CD4-positive, alpha-beta T cell treated with Interferon alpha-2 for 1 hour (primary cell): Measurements from ENCODE around the gene PCDH1.

ENCODE experiments used
- DNase-seq, 2 donors: peaks; one replicate each; pipeline ENCODE4 v3.0.0-alpha.2; 2020 to 2022

Gene PCDH1

GRCh38 chr5:141872496-141873356 lies 5.5 kb downstream of the PCDH1 start:
- DNase-seq, result no peak

- DNase-seq, result no peak
These were observed 6.3 kb downstream of the PCDH1 start for GRCh38 chr5:141871870-141872269.

- no peak for DNase-seq
These were observed 7.3 kb downstream of the PCDH1 start for GRCh38 chr5:141870871-141871270.

GRCh38 chr5:141870228-141870627 lies 8.0 kb downstream of the PCDH1 start:
- no peak for DNase-seq

- DNase-seq, result no peak
These were observed 8.7 kb downstream of the PCDH1 start for GRCh38 chr5:141869514-141869913.

- DNase-seq, result no peak
These were observed 9.2 kb downstream of the PCDH1 start for GRCh38 chr5:141869040-141869439.

GRCh38 chr5:141868541-141868940 lies 9.7 kb downstream of the PCDH1 start:
- DNase-seq, result no peak

GRCh38 chr5:141867651-141868050 lies 10.6 kb downstream of the PCDH1 start:
- DNase-seq, result no peak

GRCh38 chr5:141867139-141867538 lies 11.1 kb downstream of the PCDH1 start:
- no peak for DNase-seq

- no peak for DNase-seq
These were observed 12.1 kb downstream of the PCDH1 start for GRCh38 chr5:141866096-141866495.

- DNase-seq, result no peak
These were observed 12.8 kb downstream of the PCDH1 start for GRCh38 chr5:141865406-141865805.

- DNase-seq, result no peak
These were observed 13.5 kb downstream of the PCDH1 start for GRCh38 chr5:141864371-141865370.

- DNase-seq, result no peak
These were observed 14.5 kb downstream of the PCDH1 start for GRCh38 chr5:141863569-141864178.

GRCh38 chr5:141862936-141863543 lies 15.2 kb downstream of the PCDH1 start:
- DNase-seq, result no peak

- no peak for DNase-seq
These were observed 17.0 kb downstream of the PCDH1 start for GRCh38 chr5:141861194-141861593.

- DNase-seq, result no peak
These were observed 20.0 kb downstream of the PCDH1 start for GRCh38 chr5:141858079-141858765.

GRCh38 chr5:141857226-141857625 lies 21.0 kb downstream of the PCDH1 start:
- DNase-seq, result no peak

- no peak for DNase-seq
These were observed 22.0 kb downstream of the PCDH1 start for GRCh38 chr5:141856037-141856790.

GRCh38 chr5:141855265-141856036 lies 22.8 kb downstream of the PCDH1 start:
- no peak for DNase-seq

GRCh38 chr5:141853895-141854626 lies 24.1 kb downstream of the PCDH1 start:
- no peak for DNase-seq
